BJ (cell line): ENCODE measurements around the gene EHD1. TPM values are rescaled to one million over a fixed set of nuclear protein-coding genes. Genes with fewer than 3 reads are reported as not detected.

Experiments
- CTCF ChIA-PET: fragments of 350-600 bp; formaldehyde crosslinking; extraction: SDS; loops from one replicate; lab custom pipeline; 2021; ENCODE audit warnings: antibody characterized with exemption, inconsistent platforms; lab: Yijun Ruan, JAX
- POLR2A ChIA-PET: fragments of 300-600 bp; sonication (Branson Sonifier 250); formaldehyde crosslinking; extraction: SDS; loops from one replicate; lab custom pipeline; 2021; ENCODE audit warnings: antibody characterized with exemption; lab: Charles Lee
- DNase-seq: peaks from one replicate; pipeline ENCODE4 v3.0.0-alpha.2; 2011; ENCODE audit warnings: low read depth
- H3K27me3 ChIP-seq: 2 replicates; pipeline ENCODE4 v1.6.0; 2011; ENCODE audit warnings: low read length; ENCODE audit not compliant: control insufficient read depth, insufficient read depth
- H3K36me3 ChIP-seq: 2 replicates; pipeline ENCODE4 v1.5.1; 2011; ENCODE audit warnings: low read length; ENCODE audit not compliant: control insufficient read depth, insufficient read depth
- H3K4me3 ChIP-seq: 2 replicates; pipeline ENCODE4 v1.5.1; 2011; ENCODE audit warnings: low read depth, mild to moderate bottlenecking, control low read depth, low read length
- polyA plus RNA-seq: library from polyadenylated mRNA; depleted of rRNA; stranded (reverse); fragments of >200 nt; gene quantifications from 2 replicates; pipeline ENCODE4 v1.2.3, GENCODE V29; 2011
- TF ChIP-seq, protein P1 (sequence below): IDR thresholded peaks from 2 replicates; pipeline ENCODE4 v1.5.1; 2011; ENCODE audit warnings: low read depth, mild to moderate bottlenecking, control low read depth, inconsistent platforms, low read length, moderate library complexity; ENCODE audit not compliant: insufficient read depth

Gene EHD1
- polyA plus RNA-seq, 1 experiment = 191 TPM

DNA sequence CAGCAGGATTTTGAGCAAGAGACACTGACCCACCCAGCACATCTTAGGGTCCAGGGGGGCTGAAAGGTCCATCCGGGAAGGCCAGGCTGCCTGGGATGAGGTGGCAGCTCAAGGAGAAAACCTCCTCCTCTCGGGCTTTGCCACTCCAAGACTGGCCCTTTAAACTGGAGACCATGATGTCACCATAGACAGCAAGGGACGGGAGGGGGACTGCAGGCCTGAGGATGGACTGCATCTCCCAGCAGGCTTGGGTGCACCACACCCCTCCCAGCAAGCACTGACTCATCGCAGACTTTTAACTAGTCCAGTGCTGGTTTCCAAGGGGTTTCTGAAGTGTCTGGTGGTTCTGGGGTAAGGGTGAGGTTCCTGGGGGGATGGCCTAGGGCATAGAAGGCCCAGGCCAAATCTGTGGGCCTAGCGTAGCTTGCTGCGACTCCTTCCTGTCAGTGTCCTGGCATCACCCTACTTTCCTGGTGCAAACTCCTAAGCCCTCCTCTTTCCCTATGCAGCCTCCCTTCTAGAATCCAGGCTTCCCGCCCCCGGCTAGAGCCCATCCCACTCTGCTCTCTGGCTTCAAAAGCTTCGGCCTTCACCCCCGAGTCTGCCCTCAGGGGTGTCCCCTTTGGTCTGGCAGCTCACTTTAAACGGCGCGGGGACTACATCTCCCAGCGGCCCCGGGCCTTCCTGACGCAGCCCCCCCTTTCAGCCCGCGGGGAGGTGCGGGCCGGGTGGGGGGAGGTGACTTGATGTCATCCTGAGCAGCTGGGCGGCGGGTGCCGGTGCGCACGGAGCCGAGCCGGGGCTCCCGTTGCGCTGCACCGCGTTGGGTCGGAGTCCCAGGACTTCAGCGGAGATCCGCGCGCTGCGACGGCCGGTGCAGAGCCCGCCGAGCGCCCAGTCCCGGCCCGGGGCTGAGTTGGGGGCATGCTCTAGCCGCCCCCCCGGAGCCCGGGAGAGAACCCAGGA is 45.8 kb upstream of the EHD1 start, which contains the start of gene PPP2R5B:
PPP2R5B (plus strand) TSS at position 746 of the 966 bp plus-strand sequence. CDS start 1,046 bp downstream, outside the sequence.
- peak; percentile 78 for DNase-seq
- TF ChIP-seq, protein P1, sequence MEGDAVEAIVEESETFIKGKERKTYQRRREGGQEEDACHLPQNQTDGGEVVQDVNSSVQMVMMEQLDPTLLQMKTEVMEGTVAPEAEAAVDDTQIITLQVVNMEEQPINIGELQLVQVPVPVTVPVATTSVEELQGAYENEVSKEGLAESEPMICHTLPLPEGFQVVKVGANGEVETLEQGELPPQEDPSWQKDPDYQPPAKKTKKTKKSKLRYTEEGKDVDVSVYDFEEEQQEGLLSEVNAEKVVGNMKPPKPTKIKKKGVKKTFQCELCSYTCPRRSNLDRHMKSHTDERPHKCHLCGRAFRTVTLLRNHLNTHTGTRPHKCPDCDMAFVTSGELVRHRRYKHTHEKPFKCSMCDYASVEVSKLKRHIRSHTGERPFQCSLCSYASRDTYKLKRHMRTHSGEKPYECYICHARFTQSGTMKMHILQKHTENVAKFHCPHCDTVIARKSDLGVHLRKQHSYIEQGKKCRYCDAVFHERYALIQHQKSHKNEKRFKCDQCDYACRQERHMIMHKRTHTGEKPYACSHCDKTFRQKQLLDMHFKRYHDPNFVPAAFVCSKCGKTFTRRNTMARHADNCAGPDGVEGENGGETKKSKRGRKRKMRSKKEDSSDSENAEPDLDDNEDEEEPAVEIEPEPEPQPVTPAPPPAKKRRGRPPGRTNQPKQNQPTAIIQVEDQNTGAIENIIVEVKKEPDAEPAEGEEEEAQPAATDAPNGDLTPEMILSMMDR = no peak
- Histone ChIP-seq H3K4me3 (peak within 1 kb of the TSS; percentile 80), H3K36me3 (peaks cover 7% of the 10 kb centered on the region), H3K27me3 (no peaks in the 10 kb centered on the region)
- ChIA-PET CTCF (no interaction called here), POLR2A (no interaction called here)

DNA sequence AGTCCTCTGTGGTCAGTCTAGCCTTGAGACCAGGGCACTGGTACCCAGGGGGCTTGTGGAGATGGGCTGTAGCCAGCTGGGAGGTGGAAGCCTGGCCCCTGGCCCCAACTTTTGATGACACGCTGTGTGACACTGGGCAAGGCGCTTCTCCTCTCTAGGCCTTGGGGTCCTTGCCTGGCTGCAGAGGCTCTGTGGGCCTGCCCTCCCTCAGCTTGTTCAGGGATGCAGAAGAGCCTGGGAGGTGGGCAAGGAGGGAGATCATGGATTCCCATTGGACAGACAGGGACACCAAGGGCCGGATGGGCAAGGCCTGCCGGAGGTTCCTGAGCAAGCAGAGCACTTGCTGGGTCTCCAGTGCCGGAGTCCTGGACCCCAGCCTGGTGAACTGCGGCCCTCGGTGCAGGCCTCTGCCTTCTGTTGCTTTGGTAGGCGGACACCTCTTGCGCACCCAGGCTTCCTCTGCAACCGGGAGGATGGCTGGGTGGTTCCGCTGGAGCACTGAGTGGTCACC is 44.8 kb upstream of the EHD1 start:
- DNase-seq = no peak
- POLR2A ChIA-PET = no interaction called here
- CTCF ChIA-PET = interaction anchor here (1.0 kb wide), 1 partner anchor 135 kb away, joined by 3 read pairs; no protein-coding TSS in a partner anchor
- no peak overlapping the region for H3K4me3 ChIP-seq
- peaks cover 5% of the 10 kb centered on the region for H3K36me3 ChIP-seq
- TF ChIP-seq, protein P1 = no peak
- H3K27me3 ChIP-seq = no peaks in the 10 kb centered on the region

DNA sequence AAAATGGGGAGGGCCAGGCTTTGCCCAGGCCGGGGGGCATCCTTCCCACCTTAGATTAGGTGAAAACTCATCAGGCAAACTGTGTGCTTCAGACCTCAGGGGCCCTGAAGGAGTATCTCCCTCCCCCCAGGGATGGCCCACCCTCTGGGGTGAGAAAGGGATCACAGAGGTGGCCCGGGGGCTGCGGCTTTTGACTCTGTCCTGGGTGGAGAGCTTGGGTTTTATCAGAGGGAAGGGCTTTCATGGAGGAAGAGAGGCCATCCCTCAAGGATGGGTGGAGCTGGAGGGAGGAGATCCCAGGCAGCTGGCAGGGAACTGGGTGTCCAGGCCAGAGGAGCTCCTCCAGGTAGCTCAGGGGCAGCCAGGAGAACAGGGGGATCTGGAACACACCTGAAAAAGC is 43.0 kb upstream of the EHD1 start:
- ChIA-PET CTCF (interaction anchor here (0.6 kb wide), 1 partner anchor 123 kb away, joined by 3 read pairs; no protein-coding TSS in a partner anchor), POLR2A (no interaction called here)
- no peaks in the 10 kb centered on the region for H3K36me3 ChIP-seq
- no peaks in the 10 kb centered on the region for H3K27me3 ChIP-seq
- no peak for DNase-seq
- TF ChIP-seq, protein P1 = no peak
- no peak overlapping the region for H3K4me3 ChIP-seq

DNA sequence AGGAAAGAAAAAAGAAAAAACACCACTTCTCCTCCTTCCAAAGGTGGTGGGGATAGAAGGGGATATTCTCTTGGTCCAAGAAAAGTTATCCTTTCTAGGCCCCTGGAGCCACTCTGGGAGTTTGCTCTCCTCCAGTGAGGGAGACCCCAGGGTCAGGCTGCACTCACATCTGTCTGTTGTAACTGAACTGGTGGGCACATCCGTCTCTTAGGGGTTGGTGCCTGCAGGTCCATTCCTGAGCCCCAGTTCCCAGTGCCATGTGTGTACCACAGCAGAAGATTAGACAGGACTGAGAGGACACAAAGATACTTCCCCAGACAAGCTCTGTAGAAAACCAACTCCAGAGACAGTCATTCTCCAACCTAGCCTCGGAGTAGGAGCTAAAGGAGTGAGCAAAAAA is 41.7 kb upstream of the EHD1 start:
- no peak for DNase-seq
- no peak overlapping the region for H3K4me3 ChIP-seq
- H3K27me3 ChIP-seq = no peaks in the 10 kb centered on the region
- TF ChIP-seq, protein P1 = no peak
- POLR2A ChIA-PET = interaction anchor here (0.6 kb wide), 1 partner anchor 41 kb away, joined by 5 read pairs; no protein-coding TSS in a partner anchor
- H3K36me3 ChIP-seq = no peaks in the 10 kb centered on the region
- CTCF ChIA-PET = interaction anchor here (1.0 kb wide), 2 partner anchors 14 to 77 kb away, joined by 3 to 5 read pairs; partner anchors contain the start of gene BATF2

DNA sequence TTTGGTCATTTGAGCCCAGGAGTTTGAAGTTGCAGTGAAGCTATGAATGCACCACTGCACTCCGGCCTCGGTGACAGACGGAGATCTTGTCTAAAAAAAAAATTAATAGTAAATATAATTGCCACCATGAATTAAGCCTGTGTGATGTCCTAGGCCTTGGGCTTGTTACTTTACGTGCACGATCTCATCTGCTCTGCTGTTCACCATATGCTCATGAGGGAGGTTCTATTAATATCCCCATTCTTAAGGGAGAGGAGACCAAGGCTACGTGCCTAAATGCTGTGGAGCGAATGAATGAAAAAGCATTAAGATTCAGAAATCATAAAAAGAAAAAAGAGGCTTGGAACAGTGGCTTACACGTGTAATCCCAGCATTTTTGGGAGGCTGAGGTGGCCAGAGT is 41.2 kb upstream of the EHD1 start:
- no peak for DNase-seq
- POLR2A ChIA-PET = interaction anchor here (0.6 kb wide), 1 partner anchor 41 kb away, joined by 5 read pairs; no protein-coding TSS in a partner anchor
- Histone ChIP-seq H3K36me3 (no peaks in the 10 kb centered on the region), H3K4me3 (no peak overlapping the region), H3K27me3 (no peaks in the 10 kb centered on the region)
- CTCF ChIA-PET = interaction anchor here (1.0 to 2.2 kb wide), 3 partner anchors 13 to 95 kb away, joined by 3 to 7 read pairs (median 5); partner anchors contain the start of genes ARL2 and BATF2
- TF ChIP-seq, protein P1 = no peak
